Ishikawa (cell line): Measurements from ENCODE around the gene TNS1.

Source experiments
- CREB1 ChIP-seq: IDR thresholded peaks from 2 replicates; pipeline ENCODE4 v1.6.1; 2012; ENCODE audit warnings: low read depth
- EP300 ChIP-seq: IDR thresholded peaks from 2 replicates; pipeline ENCODE4 v1.6.1; 2012; ENCODE audit warnings: borderline replicate concordance
- MAX ChIP-seq: IDR thresholded peaks from 2 replicates; pipeline ENCODE4 v1.6.1; 2012
- RAD21 ChIP-seq: IDR thresholded peaks from 2 replicates; pipeline ENCODE4 v1.6.1; 2012; ENCODE audit warnings: low read depth
- REST ChIP-seq: IDR thresholded peaks from 2 replicates; pipeline ENCODE4 v1.6.1; 2012; ENCODE audit warnings: low read depth, mild to moderate bottlenecking
- TAF1 ChIP-seq: IDR thresholded peaks from 2 replicates; pipeline ENCODE4 v1.6.1; 2012; ENCODE audit warnings: low read depth, mild to moderate bottlenecking

- TF ChIP-seq CREB1 (no peak), MAX (no peak), TAF1 (no peak; the same call in 1 of the 2 replicates), RAD21 (peak; percentile 53), REST (no peak), EP300 (no peak)
Observed at GRCh38 chr2:217943446-217944321, 59.1 kb downstream of the TNS1 start.
